GM18505 (cell line): ENCODE data around the gene MEG3.

Source experiments
- ATAC-seq: cut with Tn5 transposase; IDR thresholded peaks from one replicate; pipeline ENCODE4 v1.9.1; 2021; ENCODE audit not compliant: unreplicated experiment
- POLR2A ChIP-seq: IDR thresholded peaks from 4 replicates; pipeline ENCODE4 v1.6.1; 2011; ENCODE audit warnings: borderline replicate concordance; ENCODE audit not compliant: insufficient read depth, insufficient read length; ENCODE audit errors: extremely low read depth

The MEG3 gene

DNA sequence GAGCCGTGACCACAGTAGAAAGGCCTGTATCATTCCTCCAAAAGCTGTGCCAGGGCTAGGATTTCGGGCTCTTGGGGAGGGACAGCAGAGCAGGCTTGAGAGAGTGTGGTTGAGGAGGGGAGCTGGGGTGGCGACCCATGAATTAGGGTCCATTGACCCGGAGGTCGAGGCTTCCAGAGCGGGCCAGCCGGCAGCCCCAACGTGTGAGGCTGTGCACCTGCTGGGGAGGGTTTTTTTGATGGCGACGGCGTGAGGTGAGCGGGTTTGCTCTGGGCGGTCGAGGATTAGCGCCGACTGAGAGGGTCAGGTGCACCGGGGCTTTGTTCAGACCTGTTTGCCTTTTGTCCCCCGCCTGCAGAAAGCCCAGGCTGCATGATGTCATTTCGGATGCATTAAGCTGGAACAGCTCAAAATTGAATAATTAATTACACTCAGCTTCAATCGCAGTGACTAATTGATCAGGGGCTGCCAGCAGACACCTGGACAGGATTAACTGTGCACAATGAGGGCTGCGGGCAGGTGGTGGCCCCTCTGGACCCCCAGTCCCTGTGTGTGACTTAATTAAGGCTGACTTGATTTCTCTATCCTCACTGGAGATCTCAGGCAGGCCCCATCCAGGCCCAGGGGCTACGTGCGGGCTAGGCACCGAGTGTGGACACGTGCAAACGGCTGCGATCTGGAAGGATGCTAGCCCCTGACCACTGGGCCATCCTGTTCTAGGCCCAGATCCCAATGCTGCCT lies 42.1 kb upstream of the MEG3 start:
- TF ChIP-seq POLR2A: no peak
- no peak for ATAC-seq

DNA sequence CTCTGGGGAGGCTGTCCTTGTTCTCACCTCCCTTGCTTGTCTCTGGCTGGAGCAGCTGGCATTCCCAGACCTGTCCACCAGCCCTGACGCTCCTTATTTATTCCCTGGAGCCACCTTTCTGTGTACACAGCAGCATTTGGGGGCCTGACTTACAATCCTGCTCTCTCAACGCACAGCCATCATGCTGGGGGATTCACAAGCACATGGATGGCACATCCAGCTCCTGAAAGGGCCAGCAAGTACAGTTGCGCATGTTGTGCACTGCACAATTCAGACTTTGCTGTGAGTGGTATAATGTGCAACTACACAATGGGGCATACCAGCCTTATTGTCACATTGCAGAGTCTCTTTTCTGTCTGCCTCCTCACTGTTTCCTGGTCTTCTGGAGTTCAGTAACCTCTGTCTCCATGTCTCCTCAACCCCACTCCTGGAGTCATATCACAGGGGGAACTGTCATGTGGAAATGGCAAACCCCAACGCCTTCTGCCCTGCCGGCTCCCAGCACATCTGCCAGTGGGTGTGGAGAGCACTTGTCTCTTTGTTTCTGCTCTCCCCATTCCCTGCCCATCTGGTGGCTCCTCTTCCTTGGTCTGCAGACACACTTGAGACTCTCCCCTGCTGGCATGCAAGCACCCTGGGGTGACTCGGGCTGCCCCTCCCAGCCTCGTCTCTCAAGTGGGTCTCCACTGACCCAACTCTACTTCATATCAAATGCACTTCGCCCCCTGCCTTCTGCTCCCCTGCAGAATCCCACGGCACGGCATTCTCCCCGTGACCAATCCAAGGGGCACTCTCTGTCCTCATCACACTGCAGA lies 41.2 kb upstream of the MEG3 start:
- no peak for ATAC-seq
- TF ChIP-seq POLR2A: no peak

DNA sequence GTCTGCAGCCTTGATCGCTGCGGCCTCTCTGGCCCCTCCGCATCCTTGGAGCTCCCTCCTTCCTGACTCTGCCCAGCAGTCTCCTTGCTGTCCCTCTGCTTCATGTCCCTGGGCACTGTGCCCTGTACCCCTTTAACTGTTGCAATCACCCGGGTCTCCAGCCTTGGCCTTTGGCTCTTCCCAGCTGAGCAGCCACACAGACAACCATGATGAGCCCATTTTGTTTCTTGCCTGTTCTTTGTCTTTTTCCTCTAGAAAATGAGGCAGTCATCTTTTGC lies 40.6 kb upstream of the MEG3 start:
- TF ChIP-seq POLR2A: no peak
- no peak for ATAC-seq

DNA sequence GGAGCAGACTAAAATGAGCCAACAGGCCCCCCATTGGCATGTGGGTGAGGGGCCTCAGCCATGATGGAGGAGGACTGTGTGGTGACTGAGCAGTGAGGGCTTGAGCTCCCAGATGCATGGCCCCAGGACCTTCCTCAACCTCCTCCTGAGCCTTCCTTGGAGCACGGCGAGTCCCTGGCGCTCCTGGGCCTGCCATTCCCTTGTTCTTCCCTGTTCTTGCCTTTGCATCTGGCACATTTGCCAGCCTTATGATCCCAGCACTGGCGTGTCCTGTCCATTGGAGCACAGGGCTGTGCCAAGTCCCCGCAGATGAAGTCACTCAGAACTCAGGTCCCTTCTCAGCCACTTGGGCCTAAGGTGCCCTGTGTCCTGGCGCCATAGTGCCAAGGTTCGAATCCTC lies 40.3 kb upstream of the MEG3 start:
- no peak for TF ChIP-seq POLR2A
- ATAC-seq: no peak

DNA sequence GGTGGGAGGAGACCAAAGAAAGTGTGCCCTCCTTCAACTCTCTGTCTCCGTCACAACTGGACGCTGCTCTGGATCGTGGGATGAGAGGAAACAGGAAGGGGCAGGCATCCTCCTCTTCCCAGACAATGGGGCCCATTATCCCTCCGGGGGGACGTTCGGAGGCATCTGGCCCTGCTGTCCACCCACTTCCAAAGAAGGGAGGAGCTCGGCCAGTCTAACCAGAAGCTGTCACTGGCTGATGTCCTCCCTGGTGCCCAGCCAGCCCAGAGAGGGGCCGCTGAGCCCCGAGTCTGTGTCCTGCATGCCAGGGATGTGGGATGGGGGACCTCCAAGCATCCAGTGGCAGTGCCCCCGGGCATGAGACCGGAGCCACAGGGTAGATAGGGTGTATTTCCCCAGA lies 39.8 kb upstream of the MEG3 start:
- no peak for ATAC-seq
- TF ChIP-seq POLR2A: no peak

DNA sequence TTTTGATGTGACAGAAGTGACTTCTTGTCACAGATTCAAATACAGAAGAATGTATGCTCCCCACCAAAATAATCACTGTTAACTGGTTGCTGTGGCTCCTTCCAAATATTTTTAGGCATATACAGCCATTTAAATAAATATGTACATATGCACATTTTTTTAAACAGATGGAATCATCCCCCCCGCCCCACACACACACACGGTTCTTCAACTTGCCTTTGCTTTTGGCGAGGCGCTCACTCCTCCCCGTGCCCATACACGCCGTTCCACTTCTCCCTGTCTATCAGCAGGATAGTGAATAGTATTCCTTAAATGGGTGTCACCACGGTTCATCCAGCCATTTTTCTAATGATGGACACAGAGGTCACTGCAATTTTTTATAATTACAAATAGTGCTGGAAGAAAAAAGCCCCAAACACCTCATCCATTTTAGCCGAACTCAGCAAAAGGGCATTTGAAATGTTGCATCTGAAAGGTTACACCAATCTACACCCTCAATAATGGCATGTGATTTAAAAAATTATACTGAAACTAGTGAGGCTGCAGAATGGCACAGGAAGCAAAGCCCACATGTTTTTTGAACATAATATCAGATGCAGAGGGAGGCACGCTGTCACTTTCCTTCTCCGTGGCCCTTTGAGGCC lies 39.2 kb upstream of the MEG3 start:
- no peak for TF ChIP-seq POLR2A
- no peak for ATAC-seq

DNA sequence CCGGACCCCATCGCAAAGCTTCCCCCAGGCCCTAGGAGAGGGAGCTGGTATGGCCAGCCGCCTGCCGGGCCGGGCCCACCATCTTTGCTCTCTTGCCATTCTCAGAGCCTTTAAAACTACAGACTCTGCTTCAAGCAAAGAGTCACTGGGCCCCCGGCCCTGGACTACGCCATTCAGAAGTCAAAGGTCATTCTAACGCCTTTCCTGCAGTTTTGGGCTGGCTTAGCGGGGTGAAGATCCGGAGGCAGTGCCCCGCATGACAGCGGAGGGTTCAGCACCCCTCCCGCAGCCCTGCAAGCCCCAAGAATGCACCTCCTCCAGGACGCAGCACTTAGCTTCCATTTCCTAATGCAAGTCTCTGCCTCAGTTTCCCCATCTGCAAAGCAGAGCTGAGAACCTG lies 38.3 kb upstream of the MEG3 start:
- TF ChIP-seq POLR2A: no peak
- no peak for ATAC-seq

DNA sequence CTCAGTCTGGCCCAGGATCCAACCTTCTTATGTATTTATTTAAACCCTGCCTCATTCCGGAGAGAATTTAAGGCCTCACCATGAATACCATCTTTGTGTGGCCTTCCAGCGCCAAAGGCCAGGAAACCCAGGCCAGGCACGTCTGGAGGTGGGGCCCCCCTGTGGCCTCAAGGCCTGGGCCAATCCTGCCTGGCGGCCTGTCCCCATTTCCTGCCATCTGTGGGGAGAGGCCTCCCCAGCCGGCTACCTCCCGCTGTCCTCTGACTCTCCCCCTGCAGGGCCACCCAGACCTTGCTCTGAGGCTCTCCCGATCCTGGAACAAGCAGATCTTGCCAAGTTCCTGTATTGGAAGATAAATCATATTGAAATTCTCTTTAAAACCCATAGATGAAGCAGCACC lies 37.4 kb upstream of the MEG3 start:
- ATAC-seq: no peak
- TF ChIP-seq POLR2A: no peak

DNA sequence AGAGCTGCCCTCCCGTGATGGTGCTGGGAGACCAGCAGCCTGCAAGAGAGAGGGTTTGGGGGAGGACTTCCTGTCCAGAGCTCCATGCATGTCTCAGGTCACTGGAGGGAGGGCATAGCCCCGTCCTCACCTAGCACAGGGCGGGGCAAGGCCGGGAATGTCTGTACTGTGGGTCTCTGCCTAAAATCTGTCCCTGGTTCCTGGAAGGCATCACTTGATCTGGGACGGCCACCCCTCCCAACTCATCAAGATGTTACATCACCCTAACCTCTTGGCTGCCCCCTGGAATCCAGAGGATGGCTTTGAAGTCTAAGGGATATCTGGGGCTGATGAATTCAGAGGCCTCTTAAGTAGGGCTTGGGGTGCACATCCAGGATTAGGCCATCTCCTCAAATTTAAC lies 37.0 kb upstream of the MEG3 start:
- no peak for TF ChIP-seq POLR2A
- ATAC-seq: no peak

DNA sequence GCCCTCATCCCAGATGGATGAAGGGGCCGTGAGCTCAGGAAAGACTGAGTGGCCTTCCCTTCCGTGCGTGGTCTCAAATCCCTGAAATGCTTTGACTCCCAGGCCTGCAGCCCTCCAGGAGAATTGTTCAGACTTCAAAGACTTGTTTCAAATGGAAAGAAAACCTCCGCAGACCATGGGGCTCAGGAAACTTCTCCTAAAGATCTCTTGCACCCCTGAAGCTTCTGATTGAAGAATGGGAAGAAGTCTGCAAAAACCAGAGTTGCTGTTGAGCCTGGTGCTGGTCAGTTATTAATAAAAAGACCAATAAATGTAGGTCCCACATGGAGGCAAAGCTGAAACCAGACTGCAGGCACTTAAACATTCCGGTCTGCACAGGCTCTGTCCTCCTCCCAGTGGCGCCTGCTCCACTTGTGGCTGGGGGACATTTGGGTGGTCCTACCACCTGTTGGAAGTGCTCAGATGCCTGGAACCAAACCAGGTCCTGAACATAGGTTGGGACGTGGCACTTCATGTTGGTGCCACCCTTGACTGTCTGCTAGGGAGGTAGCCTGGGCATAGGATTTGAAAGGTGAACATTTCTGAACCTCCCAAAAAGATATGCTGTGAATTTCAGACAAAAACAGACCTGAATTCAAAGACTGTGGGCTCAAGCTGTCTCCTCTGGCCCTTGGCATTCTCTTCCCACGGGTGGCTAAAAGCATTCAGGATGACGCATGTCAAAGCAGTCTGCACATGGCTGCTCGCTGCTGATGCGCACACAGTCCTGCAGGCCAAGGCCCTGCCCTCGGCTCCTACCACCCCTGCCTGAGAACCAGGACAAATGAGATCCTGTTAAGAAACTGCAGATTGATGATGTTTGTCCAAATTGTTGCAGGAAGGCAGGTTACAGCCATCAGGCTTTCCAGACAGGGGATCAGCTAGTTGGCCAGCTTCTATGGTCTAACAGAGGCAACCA lies 36.2 kb upstream of the MEG3 start:
- no peak for TF ChIP-seq POLR2A
- no peak for ATAC-seq

DNA sequence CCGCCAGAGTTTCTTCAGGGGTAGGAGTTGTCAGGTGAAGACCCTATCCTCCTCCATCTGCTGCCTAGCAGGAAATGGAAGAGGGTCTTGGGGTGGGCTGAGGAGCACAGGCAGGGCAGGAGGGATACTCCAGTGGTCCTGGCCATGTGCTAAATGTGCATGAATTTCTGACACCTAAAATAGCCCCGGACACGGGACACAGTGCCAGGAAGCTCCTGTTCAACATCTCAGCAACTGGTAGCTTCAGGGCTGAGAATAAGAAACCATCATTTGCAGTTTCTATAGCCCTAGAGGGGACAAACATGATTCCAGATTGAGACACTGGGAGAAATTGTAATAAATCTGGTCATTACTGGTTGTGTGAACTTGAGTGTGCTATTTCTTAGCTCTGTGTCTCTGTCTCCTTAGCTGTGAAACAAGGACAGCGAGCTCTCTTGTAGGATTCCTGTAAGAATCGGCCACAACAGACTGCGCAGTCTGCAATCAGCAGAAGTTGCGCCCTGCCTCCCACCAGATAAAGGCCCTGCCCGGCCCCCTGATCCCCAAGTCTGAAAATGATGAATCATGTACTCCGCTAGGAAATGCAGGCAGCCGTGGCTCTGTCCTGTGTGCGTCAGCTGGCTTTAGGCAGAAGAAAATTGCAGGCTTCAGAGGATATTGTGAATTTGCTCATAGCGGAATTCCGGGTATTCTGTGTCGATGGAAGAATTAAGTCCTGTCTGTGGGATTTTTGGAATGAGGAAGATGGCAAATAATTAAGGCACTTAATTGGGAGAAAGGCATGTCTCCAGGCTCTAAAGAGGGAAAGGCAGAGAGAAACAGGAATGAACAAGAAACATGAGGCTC lies 35.2 kb upstream of the MEG3 start:
- ATAC-seq: no peak
- no peak for TF ChIP-seq POLR2A

DNA sequence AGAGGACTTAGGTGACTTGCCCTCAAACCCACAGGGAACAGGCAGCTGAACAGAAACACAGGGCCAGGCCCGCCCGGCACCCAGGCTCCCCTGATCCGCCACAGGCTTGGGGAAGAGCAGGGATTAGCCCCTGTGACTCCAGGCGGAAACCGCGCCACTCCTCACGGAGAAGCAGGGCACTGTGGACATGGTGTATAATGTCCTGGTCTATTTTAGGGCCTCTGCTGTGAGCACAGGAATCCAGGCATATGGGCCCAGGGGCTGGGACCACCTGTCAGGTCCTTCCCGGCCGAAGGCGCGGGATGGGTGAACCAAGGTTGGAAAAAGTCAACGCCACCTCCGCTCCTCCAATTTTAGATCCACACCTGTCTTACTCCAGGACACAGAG lies 34.6 kb upstream of the MEG3 start:
- TF ChIP-seq POLR2A: no peak
- no peak for ATAC-seq
